ENCODE measurements around the gene GTF2A1L.

GRCh38 chr2:48719480-48720177 is 102.0 kb downstream of the GTF2A1L start:
- TF ChIP-seq CTCF (IDR thresholded peaks at IDR 0.05) (no peak), POLR2A (IDR thresholded peaks at IDR 0.05) (no peak)

All from body of pancreas (tissue), 4 donors.